Naive thymus-derived CD8-positive, alpha-beta T cell (primary cell): ENCODE results near the gene IRS1. TPM values are rescaled to one million over a fixed set of nuclear protein-coding genes. Genes with fewer than 3 reads are reported as not detected.
A peak's percentile ranks its signal among the peaks of the same experiment; 100 is the strongest.
"Not testable (repeated sequence)": the region's sequence is repeated elsewhere in the genome, so short reads cannot be mapped to it uniquely, and the experiment has no call there.

Experiments
- ATAC-seq, 2 donors: fragments of 150-1000 bp; cut with Tn5 transposase in 1 of 2; sonication (Bioruptor Pico), chemical (Tn5 transposase) in 1 of 2; 1 replicate in 1 of 2; 2 replicates in 1 of 2; pipeline ENCODE4 v1.10.0; 2021; ENCODE audit warnings: mild to moderate bottlenecking in 2 of 2, moderate library complexity in 2 of 2
- POLR2A ChIA-PET: fragments of 350-600 bp; sonication (Branson Sonifier 250); formaldehyde crosslinking; loops from one replicate; lab custom pipeline; 2021; ENCODE audit warnings: antibody characterized with exemption; lab: Charles Lee
- DNase-seq, 10 donors: peaks; one replicate each; pipeline versions ENCODE4 v3.0.0 to v3.0.0-alpha.2; 2020 to 2022
- H3K27ac Mint-ChIP-seq, 10 donors: one replicate each; pipeline ENCODE4 v1.8.0; 2020 to 2022; ENCODE audit warnings: mild to moderate bottlenecking in 10 of 10, mixed read lengths in 10 of 10, moderate library complexity in 4 of 10, inconsistent platforms in 1 of 10
- H3K27me3 Mint-ChIP-seq, 5 donors: one replicate each; pipeline ENCODE4 v1.8.0; 2021 to 2022; ENCODE audit warnings: mixed read lengths in 5 of 5
- H3K36me3 Mint-ChIP-seq, 3 donors: one replicate each; pipeline ENCODE4 v1.8.0; 2020 to 2022; ENCODE audit warnings: mixed read lengths in 3 of 3, mild to moderate bottlenecking in 2 of 3, inconsistent platforms in 1 of 3
- H3K4me1 Mint-ChIP-seq, 4 donors: one replicate each; pipeline ENCODE4 v1.8.0; 2021 to 2022; ENCODE audit warnings: mixed read lengths in 4 of 4
- H3K4me3 Mint-ChIP-seq, 10 donors: one replicate each; pipeline ENCODE4 v1.8.0; 2020 to 2022; ENCODE audit warnings: mild to moderate bottlenecking in 10 of 10, mixed read lengths in 10 of 10, moderate library complexity in 6 of 10, inconsistent platforms in 1 of 10
- H3K9me3 Mint-ChIP-seq, 9 donors: one replicate each; pipeline ENCODE4 v1.8.0; 2020 to 2022; ENCODE audit warnings: mixed read lengths in 9 of 9, mild to moderate bottlenecking in 3 of 9, inconsistent platforms in 1 of 9, moderate library complexity in 1 of 9
- polyA plus RNA-seq, 3 donors: library from polyadenylated mRNA; unstranded; fragments of 300-500 nt; fragmentation: Illumina TruSeq; gene quantifications; one replicate each; pipeline ENCODE4 v1.2.3, GENCODE V29; 2021
- total RNA-seq, 8 experiments: library from RNA in 2 of 8; stranded (reverse) in 2 of 8; gene quantifications; one replicate each; pipeline ENCODE4 v1.2.3 and lab custom pipeline; 2021 to 2026

IRS1 gene, protein sequence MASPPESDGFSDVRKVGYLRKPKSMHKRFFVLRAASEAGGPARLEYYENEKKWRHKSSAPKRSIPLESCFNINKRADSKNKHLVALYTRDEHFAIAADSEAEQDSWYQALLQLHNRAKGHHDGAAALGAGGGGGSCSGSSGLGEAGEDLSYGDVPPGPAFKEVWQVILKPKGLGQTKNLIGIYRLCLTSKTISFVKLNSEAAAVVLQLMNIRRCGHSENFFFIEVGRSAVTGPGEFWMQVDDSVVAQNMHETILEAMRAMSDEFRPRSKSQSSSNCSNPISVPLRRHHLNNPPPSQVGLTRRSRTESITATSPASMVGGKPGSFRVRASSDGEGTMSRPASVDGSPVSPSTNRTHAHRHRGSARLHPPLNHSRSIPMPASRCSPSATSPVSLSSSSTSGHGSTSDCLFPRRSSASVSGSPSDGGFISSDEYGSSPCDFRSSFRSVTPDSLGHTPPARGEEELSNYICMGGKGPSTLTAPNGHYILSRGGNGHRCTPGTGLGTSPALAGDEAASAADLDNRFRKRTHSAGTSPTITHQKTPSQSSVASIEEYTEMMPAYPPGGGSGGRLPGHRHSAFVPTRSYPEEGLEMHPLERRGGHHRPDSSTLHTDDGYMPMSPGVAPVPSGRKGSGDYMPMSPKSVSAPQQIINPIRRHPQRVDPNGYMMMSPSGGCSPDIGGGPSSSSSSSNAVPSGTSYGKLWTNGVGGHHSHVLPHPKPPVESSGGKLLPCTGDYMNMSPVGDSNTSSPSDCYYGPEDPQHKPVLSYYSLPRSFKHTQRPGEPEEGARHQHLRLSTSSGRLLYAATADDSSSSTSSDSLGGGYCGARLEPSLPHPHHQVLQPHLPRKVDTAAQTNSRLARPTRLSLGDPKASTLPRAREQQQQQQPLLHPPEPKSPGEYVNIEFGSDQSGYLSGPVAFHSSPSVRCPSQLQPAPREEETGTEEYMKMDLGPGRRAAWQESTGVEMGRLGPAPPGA (N-terminal part only)
- 10 to 100 TPM; 11.4 to 14.0 TPM for total RNA-seq
- polyA plus RNA-seq = under 1 TPM; 0.51 to 0.84 (median 0.64) TPM
- 7.9 to 32.3 (median 20.9) reads per million in 6 experiments for total RNA-seq (lab: John Stamatoyannopoulos, UW)

DNA sequence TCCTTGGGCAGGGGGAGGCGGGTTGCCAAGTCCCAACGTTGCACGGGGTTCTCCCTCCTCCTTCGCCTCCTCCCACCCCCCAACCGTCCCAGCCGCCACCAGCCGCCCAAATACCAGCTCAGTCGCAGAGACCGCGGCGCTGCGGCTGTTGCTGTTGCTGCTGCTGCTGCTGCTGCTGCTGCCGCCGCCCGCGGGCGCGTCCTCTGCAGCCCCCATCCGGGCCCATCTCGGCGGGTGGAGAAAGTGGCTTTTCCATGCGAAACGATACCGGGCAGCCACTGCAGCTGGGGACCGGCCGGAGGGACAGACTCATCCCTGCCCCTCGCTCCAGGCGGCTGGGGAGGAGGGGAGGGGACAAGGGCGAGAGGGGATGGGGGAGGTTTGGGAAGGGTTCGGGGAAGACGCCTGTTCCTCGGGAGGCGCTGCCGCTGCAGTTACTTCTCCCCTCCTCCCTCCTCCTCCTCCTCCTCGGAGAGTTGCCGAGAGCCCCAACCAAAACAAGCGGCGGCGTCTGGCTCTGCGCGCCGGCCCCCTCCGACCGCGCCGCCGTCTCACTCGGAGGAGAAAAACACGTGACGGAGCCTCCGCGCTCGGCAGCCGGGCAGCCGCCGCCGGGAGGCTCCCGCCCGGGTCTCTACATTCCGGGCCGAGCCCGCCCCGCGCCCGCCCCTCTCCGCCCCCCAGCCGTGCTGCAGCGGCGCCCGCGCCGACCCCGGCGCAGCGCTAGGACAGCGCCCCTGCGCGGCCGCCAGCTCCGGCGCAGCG, at the start of gene IRS1:
TSS of gene IRS1 (minus strand) at position 610 of the 765 bp plus-strand sequence. CDS start 1,082 bp downstream, outside the sequence.
- POLR2A ChIA-PET = interaction anchor here (0.6 to 3.5 kb wide), 11 partner anchors 9 to 186 kb away, joined by 3 to 41 read pairs (median 4); partner anchors contain the start of gene RHBDD1
- Mint-ChIP-seq H3K4me1 (peaks cover 8 to 48% (median 45%) of the 10 kb centered on the region in 4 donors), H3K4me3 (peak within 1 kb of the TSS; percentile 88 to 96 (median 92)), H3K27me3 (peaks cover 0 to 9% (median 4%) of the 10 kb centered on the region in 5 donors), H3K27ac (peak within 1 kb of the TSS; percentile 57 to 96 (median 92)), H3K9me3 (no peaks in the 10 kb centered on the region), H3K36me3 (no peaks in the 10 kb centered on the region)
- DNase-seq (peak; percentile 57 to 78 (median 68)), ATAC-seq (peak; percentile 57 to 67)

DNA sequence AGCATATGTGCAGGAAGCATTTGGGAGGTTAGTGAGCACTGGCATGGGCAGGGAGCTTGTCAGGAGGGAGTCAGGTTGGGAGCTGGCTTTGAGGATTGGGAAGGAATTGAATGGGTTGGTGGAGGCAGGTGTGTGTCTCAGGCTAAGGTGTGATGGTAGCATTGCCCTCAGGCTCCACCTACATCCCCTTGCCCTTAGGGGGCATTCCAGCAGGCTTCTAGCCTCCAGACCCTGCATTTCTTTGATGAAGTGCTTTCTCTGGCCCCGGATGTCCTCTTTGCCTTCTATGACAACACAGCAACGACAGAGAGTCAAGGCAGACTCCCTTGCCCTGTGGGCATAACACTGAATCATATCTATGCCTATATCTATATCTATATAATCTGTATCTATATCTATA, 49.7 kb upstream of the IRS1 start:
- peaks cover 7 to 28% (median 15%) of the 10 kb centered on the region in 4 donors for H3K4me1 Mint-ChIP-seq
- no peak for DNase-seq
- no peaks in the 10 kb centered on the region for H3K27me3 Mint-ChIP-seq
- no peak overlapping the region for H3K27ac Mint-ChIP-seq
- no peak for ATAC-seq
- peaks cover 0 to 8% (median 2%) of the 10 kb centered on the region in 3 donors for H3K36me3 Mint-ChIP-seq
- POLR2A ChIA-PET = interaction anchor here (1.1 kb wide), 1 partner anchor 14 kb away, joined by 3 read pairs; the partner anchor contains the start of gene RHBDD1
- H3K9me3 Mint-ChIP-seq = peaks cover 0 to 2% (median 0%) of the 10 kb centered on the region in 9 donors
- no peak overlapping the region for H3K4me3 Mint-ChIP-seq

DNA sequence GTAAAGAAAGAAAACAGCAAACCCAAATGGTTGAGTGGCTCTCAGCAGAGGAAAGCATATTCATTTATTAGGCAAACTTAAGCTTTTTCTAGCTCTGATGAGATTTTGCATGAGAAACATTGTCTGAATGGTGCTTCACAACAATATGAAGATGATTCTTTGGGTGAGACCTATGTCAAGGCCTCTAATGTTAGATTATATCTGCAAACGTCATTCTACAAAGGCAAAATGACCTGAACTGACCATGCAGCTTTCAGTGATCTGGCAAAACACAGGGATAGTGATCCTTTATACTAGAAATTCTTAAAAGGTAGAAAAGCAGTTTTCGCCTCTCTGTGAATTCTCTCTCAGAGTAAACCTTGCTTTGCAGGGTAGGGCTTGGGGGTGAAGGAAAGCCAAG, 47.9 kb upstream of the IRS1 start:
- DNase-seq (no peak), ATAC-seq (no peak)
- Mint-ChIP-seq H3K9me3 (peaks cover 0 to 2% (median 0%) of the 10 kb centered on the region in 9 donors), H3K27me3 (no peaks in the 10 kb centered on the region), H3K4me1 (peaks cover 18 to 47% (median 33%) of the 10 kb centered on the region in 4 donors), H3K36me3 (peaks cover 0 to 7% (median 4%) of the 10 kb centered on the region in 3 donors), H3K27ac (peak overlapping the region in 1 of 10 donors; percentile 32), H3K4me3 (no peak overlapping the region)
- POLR2A ChIA-PET = interaction anchor here (1.5 kb wide), 1 partner anchor 12 kb away, joined by 3 read pairs; the partner anchor contains the start of gene RHBDD1

DNA sequence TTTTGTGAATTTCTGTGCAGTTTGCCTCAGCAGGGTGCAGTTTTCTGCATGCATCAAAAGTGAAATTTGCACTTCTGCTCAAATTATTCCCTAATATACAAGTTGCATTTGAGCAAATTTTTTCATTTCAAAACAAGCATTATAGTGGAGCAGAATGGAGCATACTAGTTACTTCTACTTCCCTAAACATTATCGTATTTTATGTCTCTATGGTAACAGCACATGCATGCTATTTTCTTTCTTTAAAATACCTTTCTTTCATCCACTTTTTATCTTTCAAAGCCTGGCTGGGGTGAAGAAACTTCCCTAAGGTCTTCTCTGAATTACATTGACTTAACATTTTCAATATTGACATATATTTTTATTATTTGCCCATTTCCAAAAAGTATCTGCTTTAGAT, 47.5 kb upstream of the IRS1 start:
- Mint-ChIP-seq H3K9me3 (peaks cover 0 to 2% (median 0%) of the 10 kb centered on the region in 9 donors), H3K27ac (peak overlapping the region in 2 of 10 donors; percentile 32 to 43), H3K36me3 (peaks cover 0 to 7% (median 4%) of the 10 kb centered on the region in 3 donors), H3K4me1 (peaks cover 20 to 51% (median 37%) of the 10 kb centered on the region in 4 donors), H3K4me3 (no peak overlapping the region), H3K27me3 (no peaks in the 10 kb centered on the region)
- no peak for ATAC-seq
- POLR2A ChIA-PET = interaction anchor here (0.7 to 1.5 kb wide), 2 partner anchors 11 to 26 kb away, joined by 3 to 4 read pairs; partner anchors contain the start of gene RHBDD1
- no peak for DNase-seq

DNA sequence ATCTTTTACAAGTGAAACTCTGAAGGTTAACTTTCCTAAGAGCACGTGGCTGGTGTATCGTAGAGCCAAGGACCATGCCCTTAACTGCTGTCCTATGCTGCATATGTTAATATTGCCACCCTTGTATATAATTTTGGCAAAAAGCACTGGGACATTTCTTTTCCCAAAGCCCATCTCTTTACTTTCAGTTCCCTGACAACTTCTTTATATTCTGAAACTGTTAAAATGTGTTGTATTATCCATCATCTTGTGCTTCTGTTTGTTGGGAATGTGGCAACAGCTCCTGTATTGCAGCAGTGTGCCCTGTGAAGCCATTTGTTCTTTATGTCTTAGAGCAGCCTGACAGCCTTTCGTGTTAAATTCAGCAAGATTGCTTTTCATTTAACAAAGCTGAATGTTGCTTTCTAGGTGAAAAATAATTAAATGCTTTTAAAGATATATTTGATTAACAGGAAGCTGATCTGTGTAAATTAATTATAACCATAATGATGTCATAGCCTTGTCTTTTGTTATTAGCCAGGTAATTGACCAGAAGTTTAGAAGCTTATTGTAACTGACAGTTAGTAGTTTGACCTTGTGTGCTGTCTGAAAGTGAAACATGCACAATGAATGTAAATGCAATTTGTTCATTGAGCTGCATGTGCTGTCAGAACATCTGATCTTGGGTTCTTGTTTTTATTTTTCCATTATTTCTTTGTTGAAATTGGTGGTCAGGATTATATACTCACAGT, 45.9 kb upstream of the IRS1 start:
- Mint-ChIP-seq H3K9me3 (peaks cover 0 to 2% (median 0%) of the 10 kb centered on the region in 9 donors), H3K27me3 (no peaks in the 10 kb centered on the region), H3K36me3 (peaks cover 0 to 4% (median 2%) of the 10 kb centered on the region in 3 donors), H3K4me3 (no peak overlapping the region), H3K27ac (peak overlapping the region in 1 of 10 donors; percentile 43), H3K4me1 (peaks cover 21 to 60% (median 46%) of the 10 kb centered on the region in 4 donors)
- no peak for DNase-seq
- POLR2A ChIA-PET = no interaction called here
- no peak for ATAC-seq

DNA sequence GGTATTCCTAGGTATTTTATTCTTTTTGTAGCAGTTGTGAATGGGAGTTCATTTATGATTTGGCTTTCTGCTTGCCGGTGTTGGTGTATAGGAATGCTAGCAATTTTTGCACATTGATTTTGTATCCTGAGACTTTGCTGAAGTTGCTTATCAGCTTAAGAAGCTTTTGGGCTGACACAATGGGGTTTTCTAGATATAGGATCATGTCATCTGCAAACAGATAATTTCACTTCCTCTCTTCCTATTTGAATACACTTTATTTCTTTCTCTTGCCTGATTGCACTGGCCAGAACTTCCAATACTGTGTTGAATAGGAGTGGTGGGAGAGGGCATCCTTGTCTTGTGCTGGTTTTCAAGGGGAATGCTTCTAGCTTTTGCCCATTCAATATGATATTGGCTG, 43.4 kb upstream of the IRS1 start:
- H3K4me1 Mint-ChIP-seq = peaks cover 25 to 86% (median 65%) of the 10 kb centered on the region in 4 donors
- POLR2A ChIA-PET, H3K9me3 Mint-ChIP-seq, H3K36me3 Mint-ChIP-seq, DNase-seq, H3K27me3 Mint-ChIP-seq, ATAC-seq: not testable (repeated sequence)
- H3K27ac Mint-ChIP-seq = peak overlapping the region in 5 of 10 donors; percentile 53 to 99 (median 79)
- H3K4me3 Mint-ChIP-seq = peak overlapping the region in 1 of 10 donors; percentile 53

DNA sequence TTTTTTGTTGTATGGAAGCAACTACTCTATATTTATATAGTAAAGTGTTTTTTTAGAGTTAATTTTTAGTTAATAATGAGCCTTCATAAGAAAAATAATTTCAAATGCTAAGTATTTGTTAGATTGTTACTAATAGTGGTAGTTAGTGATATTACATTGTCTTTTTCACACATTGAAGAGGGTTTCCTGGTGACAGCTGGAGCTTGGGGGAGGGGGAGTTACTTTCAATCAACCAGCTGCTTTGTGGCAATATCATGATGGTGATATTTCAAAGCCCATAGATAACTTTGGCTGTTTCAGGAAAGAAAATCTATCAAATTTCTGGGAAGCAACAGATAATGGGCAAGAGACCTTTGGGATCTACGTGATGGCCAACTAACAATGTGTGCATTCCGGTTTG, 40.3 kb upstream of the IRS1 start:
- Mint-ChIP-seq H3K4me3 (peak overlapping the region in 1 of 10 donors; percentile 38), H3K27me3 (no peaks in the 10 kb centered on the region), H3K9me3 (no peaks in the 10 kb centered on the region), H3K27ac (peak overlapping the region; percentile 14 to 99 (median 92)), H3K36me3 (peaks cover 0 to 2% (median 0%) of the 10 kb centered on the region in 3 donors), H3K4me1 (peaks cover 38 to 88% (median 81%) of the 10 kb centered on the region in 4 donors)
- DNase-seq = no peak
- POLR2A ChIA-PET = no interaction called here
- no peak for ATAC-seq

DNA sequence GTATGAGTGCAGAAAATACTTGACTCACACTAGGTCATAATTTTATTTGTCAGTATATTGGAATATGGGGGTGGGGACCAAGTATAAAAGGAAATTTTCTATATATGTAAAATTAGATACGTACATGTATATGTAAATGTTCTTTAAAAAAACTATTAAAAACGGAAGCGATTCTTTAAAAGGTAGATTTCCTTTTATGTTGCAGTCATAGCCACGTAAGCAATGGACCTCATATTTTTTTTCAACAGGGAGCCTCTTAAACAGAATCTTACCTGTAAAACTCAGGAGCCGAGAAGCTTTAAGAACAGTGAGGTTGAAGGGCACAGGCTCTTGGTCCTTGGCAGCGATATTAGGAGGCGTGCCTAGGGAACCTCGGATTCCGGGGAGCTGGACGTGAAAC, 39.5 kb upstream of the IRS1 start:
- DNase-seq (no peak), ATAC-seq (no peak)
- H3K36me3 Mint-ChIP-seq = peaks cover 0 to under 1% (median 0%) of the 10 kb centered on the region in 3 donors

DNA sequence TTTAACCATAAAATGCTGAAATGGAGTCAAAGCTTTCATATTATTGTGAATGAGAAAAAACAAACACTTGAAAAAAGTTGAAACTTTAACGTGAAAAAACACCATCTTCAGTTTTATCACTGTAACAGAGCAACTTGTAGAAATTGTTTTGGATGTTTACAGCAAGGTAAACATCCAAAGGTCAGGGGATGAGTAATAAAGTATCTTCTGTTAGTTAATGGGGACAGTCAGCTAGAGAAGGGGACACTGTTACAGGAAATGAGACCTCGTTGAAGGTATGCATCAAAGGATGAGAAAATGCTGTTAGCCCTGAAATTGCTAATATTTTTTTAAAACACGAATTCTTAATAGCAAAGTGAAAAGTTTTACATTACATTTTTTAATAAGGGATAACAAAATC, 39.1 kb upstream of the IRS1 start:
- H3K36me3 Mint-ChIP-seq = no peaks in the 10 kb centered on the region
- H3K4me1 Mint-ChIP-seq = peaks cover 37 to 88% (median 75%) of the 10 kb centered on the region in 4 donors
- DNase-seq (no peak), ATAC-seq (no peak)
- no peaks in the 10 kb centered on the region for H3K9me3 Mint-ChIP-seq
- H3K4me3 Mint-ChIP-seq = peak overlapping the region in 8 of 10 donors; percentile 16 to 93 (median 30)
- H3K27me3 Mint-ChIP-seq = no peaks in the 10 kb centered on the region
- POLR2A ChIA-PET = interaction anchor here (1.2 kb wide), 1 partner anchor 39 kb away, joined by 3 read pairs; the partner anchor contains the start of gene IRS1
- H3K27ac Mint-ChIP-seq = peak overlapping the region; percentile 80 to 100 (median 98)

More for the DNA sequence above, 39.5 kb upstream of the IRS1 start:
- H3K27ac Mint-ChIP-seq = peak overlapping the region; percentile 80 to 100 (median 98)
- peaks cover 39 to 88% (median 78%) of the 10 kb centered on the region in 4 donors for H3K4me1 Mint-ChIP-seq
- no peaks in the 10 kb centered on the region for H3K9me3 Mint-ChIP-seq
- POLR2A ChIA-PET = interaction anchor here (1.2 kb wide), 1 partner anchor 39 kb away, joined by 3 read pairs; the partner anchor contains the start of gene IRS1
- peak overlapping the region in 4 of 10 donors; percentile 18 to 65 (median 30) for H3K4me3 Mint-ChIP-seq
- no peaks in the 10 kb centered on the region for H3K27me3 Mint-ChIP-seq

DNA sequence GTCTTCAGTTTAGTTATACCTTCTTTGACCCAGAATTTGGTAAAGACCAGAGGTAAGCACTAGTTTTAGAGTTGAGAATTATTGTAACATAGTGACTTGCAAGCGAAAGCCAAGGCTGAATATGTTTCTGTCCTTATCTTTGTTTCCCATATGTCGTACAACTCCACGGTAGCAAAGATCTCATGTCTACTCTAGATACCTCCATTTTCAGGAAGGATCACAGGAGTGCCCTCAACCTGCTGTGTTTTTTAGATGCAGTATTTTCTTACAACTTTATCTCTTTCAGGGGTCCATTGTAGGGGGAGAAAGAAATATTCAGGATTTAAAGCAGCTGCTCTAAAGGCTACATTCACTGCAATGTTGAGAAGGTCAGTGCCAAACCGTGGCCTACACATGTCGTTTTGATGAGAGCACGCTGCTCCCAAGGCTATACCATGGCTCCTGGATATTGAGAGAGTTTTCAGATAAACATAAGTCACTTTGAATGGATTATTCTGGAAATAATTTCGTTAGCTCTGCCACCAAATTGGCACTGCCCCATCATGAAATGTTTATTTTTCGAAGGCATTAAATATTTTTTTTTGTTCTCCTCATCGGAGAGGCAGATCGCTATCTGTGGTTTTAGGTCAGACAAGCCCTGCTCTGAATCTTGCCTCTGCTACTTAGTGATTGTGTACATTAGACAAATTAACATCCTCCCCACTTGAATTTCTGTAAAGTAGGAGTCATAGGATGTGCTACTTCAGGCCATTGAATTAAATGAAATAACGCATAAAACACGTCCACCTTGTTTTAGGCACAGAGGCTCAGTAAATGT, 38.4 kb upstream of the IRS1 start:
- POLR2A ChIA-PET = interaction anchor here (1.2 kb wide), 1 partner anchor 38 kb away, joined by 3 read pairs; the partner anchor contains the start of gene IRS1
- Mint-ChIP-seq H3K4me1 (peaks cover 32 to 83% (median 69%) of the 10 kb centered on the region in 4 donors), H3K9me3 (no peaks in the 10 kb centered on the region), H3K27me3 (no peaks in the 10 kb centered on the region), H3K27ac (peak overlapping the region; percentile 98 to 100 (median 99)), H3K4me3 (peak overlapping the region; percentile 87 to 97 (median 94)), H3K36me3 (no peaks in the 10 kb centered on the region)
- DNase-seq (no peak), ATAC-seq (no peak)
